Fibroblast of peridontal ligament (primary cell): ENCODE measurements around the gene AIRE.
A peak's percentile ranks its signal among the peaks of the same experiment; 100 is the strongest.

Source experiments
- DNase-seq: peaks from one replicate; pipeline ENCODE4 v3.0.0-alpha.2; 2010; ENCODE audit errors: extremely low read depth

AIRE gene

GRCh38 chr21:44304877-44305293 lies 19.2 kb downstream of the AIRE start:
- DNase-seq: peak; percentile 34

- DNase-seq: no peak
Observed at GRCh38 chr21:44305691-44306090, 20.0 kb downstream of the AIRE start.

- DNase-seq: no peak
Observed at GRCh38 chr21:44306936-44307704, 21.4 kb downstream of the AIRE start.

GRCh38 chr21:44310628-44311507 lies 25.2 kb downstream of the AIRE start:
- no peak for DNase-seq

GRCh38 chr21:44312089-44312488 lies 26.4 kb downstream of the AIRE start:
- no peak for DNase-seq

GRCh38 chr21:44312716-44313115 lies 27.0 kb downstream of the AIRE start:
- no peak for DNase-seq

- no peak for DNase-seq
Observed at GRCh38 chr21:44313451-44313850, 27.8 kb downstream of the AIRE start.

- no peak for DNase-seq
Observed at GRCh38 chr21:44314128-44314527, 28.5 kb downstream of the AIRE start.

GRCh38 chr21:44314561-44314960 lies 28.9 kb downstream of the AIRE start:
- no peak for DNase-seq

GRCh38 chr21:44315691-44316203 lies 30.1 kb downstream of the AIRE start:
- DNase-seq: no peak

GRCh38 chr21:44316277-44316900 lies 30.7 kb downstream of the AIRE start:
- no peak for DNase-seq

GRCh38 chr21:44317241-44317782 lies 31.6 kb downstream of the AIRE start:
- DNase-seq: no peak

GRCh38 chr21:44317871-44318270 lies 32.2 kb downstream of the AIRE start:
- DNase-seq: no peak

- no peak for DNase-seq
Observed at GRCh38 chr21:44318489-44319285, 33.0 kb downstream of the AIRE start.

GRCh38 chr21:44319407-44320065 lies 33.9 kb downstream of the AIRE start:
- no peak for DNase-seq

GRCh38 chr21:44320847-44321246 lies 35.2 kb downstream of the AIRE start:
- no peak for DNase-seq

GRCh38 chr21:44321846-44322450 lies 36.3 kb downstream of the AIRE start:
- no peak for DNase-seq

GRCh38 chr21:44322621-44323325 lies 37.1 kb downstream of the AIRE start:
- no peak for DNase-seq

GRCh38 chr21:44323591-44323990 lies 37.9 kb downstream of the AIRE start:
- DNase-seq: no peak
